IPS-NIHi7 (cell line): ENCODE data around the gene FOXO6.

ENCODE experiments used
- DNase-seq: peaks from one replicate; pipeline ENCODE4 v3.0.0; 2012; ENCODE audit warnings: mixed read lengths; ENCODE audit errors: extremely low spot score

Gene FOXO6

DNA sequence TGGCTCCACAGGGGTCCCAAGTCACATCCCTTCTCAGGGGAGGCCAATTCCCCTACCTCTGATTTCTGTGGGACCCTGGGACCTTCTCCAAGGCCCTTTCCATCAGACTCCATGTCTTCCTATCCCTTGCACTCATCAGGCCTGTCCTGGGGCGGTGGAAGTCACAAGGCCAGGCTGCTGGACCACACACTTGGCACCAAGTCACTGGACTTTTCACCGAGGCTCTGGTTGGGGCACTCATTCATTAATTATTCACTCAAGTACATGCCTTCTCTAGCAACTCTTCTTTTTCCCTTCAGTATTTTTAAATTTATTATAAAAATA, 11.2 kb upstream of the FOXO6 start:
- DNase-seq, result no peak

DNA sequence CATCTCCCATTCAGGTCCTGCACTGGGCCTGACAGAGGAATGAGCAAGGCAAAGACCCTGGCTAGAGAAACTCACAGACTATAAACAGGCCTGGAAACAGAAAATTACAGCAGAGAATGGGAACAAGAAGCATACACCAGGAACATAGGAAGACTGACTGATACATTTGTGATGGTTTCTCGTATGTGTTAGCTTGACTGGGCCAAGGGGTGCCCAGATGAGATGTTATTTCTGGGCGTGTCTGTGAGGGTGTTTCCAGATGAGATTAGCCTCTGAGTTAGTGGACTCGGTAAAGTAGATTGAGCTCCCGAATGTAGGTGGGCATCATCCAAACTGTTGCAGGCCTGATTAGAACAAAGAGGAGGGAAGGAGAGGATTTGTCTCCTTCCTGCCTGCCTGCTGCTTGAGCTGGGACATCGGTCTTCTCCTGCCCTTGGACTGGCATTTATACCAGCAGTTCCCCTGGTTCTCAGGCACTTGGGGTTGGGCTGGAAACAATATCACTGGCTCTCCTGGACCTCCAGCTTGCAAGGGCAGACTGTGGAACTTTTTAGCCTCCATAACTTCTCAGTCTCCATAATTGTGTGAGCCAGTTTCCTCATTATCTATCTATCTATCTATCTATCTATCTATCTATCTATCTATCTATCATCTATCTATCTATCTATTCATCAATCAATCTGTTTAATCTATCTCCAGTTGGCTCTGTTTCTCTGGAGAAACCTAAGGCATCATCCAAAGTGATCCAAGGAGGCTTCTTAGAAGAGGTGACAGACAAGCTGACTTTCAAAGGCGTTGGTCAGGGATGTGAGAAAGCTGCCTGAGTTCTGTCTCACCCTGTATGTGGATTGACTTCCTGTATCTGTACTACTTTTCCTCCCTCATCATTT, 9.7 kb upstream of the FOXO6 start:
- DNase-seq, result no peak

DNA sequence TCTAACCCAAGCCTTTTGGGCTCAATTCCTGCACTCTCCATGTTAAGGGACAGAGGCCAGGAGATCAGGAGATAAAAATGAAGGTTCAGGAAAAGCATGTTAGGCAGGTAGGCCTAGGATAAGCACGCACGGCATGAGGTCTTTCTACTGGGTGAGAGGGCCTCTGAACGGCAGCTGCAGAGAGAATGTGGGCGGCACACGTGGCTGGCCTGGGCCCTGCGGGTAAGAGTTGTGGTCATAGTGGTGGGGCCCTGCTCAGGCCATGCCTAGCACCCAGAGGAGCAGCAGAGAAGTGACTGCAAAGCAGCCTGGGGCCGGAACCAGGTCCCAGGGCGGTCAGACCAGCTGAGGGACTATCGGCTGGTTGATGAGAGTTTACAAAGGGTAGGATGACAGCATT, 7.5 kb upstream of the FOXO6 start:
- no peak for DNase-seq

DNA sequence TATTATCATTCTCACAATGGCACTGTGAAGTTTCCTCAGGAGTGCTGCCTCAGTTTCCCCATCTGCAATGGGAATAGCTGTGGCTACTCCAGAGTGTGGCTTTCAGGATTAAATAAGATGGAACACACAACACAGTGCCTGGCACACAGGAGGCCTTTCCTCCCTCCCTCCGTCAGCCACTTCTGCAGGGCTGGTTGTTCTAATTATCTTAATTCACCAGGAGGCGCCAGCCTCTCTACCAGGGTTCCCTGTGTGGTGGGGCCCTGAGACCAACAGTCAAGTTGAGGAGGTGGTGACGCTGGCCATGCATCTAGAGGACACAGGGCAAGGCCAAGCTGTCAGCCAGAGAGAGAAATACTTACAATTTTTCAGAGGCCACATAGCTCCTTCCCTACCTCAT, 6.3 kb upstream of the FOXO6 start:
- DNase-seq, result no peak

DNA sequence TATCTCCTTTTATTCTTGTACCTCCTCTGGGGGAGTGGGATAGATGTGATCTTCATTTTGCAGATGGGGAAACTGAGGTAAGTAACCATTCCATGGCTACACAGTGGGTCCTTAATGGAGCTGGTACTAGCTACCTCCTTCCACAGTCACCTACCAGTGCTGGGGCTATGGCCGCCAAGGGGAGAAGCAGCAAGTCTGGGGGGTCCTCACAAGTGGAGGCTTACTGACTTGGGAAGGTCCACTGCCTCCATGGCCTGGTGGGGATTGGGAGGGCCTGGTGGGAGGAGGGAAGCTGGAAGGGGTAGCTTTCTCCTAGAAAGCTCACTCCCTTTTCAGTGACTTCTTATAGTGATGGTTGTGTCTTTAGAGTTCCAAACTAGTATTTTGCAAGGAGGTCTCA, 5.9 kb upstream of the FOXO6 start:
- no peak for DNase-seq

DNA sequence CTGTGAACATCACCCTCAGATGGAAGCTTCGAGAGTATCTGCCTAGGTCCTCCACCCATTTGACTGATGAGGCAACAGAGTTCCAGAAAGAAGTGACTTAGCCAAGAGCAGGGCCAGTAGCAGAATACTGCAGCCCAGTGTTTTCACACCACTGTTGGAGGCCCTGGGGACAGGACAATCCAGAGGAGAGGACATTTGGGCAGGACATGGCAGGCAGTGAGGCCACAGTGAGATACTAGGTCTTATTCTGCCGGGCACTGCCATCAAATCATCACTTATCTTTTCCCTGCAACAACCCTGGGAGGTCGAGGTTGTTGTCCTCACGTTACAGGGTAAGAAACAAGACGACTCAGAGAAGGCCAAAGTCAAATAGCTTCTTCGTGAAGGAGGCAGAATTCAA, 5.5 kb upstream of the FOXO6 start:
- DNase-seq, result no peak

DNA sequence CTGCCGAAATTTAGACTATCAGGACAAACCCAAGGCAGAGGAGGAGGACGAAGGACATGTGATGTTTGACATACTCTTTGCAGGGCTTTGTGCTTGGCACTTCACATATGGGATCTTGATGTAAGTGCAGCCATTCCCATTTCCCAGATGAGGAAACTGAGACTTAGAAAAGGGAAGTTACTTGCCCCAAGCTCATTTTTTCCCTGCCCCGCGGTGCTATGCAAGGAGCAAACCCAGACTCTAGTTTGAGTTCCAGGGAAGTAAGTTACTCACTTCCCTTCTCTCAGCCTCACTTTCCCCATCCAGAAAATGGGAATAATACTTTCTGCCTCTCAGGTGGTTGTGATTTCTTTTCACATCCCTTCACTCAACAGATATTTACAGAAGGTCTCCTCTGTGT, 4.5 kb upstream of the FOXO6 start:
- no peak for DNase-seq

DNA sequence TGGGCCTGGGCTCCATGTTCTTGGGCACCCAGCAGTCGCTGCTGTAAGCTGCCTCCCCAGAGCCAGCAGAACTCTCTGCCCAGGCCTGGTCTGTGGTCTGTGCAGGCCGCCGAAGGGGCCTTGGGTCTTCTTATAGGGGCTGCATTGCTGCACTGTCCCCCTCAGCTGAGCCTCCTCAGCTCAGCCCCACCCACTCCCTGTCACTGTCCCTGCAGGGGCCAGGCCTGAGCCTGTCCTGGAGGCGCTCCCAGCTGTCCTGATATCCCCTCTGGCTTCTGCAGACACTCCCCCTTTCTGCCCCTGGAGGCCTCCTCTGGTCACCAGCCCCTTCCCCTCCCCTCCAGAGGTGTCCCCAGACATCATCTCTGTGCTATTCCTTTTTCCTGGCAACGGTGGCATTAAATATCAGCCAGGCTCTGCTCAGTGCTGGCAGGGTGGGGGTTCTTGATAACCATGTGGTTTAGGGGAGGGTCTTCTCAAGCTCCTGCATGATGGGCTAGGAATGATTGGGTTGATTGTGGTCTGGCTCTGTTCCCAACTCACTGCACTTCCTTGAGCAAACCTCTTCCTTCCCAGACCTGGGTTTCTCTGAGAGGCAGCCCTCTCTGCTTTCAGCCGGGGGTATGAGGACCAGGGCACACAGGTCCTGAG, 3.7 kb upstream of the FOXO6 start:
- DNase-seq, result no peak

DNA sequence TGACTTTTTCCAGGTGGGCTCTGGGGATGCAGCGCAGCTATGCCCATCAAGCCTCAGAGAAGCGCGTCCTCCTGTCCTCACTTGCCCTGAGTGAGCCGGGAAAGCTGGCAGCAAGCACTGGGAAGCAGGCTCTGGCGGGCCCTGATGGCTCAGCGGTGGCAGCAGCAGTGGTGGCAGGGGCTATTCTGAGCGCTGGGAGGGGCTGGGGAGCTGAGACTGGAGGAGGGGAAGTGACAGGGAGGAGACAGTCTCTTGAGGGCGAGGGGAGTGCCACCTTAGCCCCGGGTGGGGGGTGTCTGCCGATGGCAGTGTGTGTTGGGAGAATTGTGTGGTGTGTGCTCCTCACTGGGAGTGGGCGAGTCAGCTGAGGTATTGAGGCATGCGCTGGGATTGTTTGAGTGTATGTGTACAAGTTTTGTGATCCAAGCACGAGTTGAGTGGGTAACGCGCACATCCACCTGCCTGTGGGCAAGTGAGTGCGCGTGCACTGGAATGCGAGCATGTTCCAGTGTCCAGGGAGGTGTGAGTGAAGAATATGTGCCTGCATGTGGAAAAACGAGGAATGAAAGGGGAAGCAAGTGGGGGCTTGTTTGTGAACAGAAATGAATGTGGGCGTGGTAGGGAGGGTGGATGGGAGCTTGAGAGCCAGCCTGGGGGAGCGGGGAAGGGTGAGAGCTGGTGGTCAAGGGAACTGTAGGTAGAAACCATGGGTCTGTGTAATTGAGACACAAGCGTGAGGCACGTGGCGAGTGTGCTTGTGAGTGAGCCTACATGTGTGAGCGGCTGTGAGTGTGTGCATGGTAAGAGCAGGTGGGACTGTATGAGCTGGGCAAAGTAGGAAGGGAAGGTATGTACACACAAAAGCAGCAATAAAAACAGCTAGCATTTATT, 2.9 kb upstream of the FOXO6 start:
- no peak for DNase-seq

DNA sequence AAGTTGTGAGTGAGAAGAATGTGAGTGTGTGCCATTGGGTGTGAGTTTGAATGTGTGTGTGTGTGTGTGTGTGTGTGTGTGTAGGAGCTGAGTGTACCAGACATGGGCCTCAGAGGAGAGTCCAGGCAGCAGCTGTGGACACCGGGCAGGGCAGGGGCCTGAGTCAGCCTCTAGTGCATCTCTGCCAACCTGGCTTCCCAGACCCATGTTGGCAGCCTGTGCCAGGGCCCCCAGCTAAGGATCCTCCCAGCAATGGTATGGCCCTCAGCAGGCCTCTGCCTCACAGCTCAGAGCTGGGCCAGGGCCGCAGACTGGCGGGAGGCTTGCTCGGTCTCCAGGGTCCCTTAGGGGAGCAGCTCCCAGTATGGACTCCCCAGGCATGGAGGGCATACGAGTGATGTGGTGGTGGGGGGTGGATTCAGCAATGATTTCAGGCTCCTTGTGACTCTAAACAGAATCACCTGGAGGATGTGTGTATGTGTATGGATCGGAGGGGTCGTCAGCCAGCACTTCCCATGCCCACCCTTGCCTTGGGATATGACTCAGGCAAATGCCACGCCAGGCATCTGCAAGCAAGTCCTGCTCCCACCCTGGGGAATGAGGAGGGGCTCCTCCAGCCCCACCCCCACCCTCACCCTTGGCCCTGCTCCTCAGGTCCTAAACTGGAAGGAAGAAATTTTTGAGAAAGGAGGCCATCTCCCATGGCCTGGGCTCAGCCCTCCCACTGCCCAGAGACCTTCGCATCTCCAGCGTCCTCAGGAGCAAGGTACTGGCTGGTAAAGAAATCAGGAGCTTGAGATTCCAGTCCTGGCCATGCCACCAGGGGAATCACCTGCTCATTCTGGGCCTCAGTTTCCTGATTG, 1.8 kb upstream of the FOXO6 start:
- no peak for DNase-seq

DNA sequence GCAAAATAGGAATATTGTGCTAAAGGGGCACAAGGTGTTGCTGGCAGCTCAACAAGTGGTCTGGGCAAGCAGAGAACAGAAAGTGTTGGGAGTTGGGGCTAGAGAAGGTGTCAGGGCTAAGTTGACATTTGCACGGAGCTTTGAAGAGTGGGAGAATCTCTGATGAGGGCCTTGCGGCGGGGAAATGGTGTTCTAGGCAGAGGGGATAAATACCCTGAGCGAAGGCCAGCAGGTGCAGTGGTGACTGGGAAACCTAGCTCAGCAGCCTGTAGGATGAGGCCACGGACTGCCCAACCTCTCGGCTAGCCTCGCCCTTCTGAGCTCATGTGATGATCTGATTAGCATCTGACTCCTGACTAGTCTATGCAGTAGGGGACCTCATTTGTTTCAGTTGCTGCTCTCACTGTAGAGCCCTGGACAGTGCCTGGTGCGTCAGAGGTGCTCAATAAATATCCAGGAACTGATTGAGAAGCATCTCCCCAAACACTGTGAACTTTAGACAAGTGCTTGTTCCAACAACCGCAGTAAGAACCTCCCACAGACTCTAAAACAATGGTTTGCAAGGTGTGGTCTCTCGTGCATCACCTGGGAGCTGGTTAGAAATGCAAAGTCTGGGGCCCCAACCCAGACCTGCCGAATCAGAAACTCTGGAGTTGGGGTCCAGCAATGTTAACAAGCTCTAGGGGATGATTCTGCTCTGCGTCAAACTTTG, 1.0 kb upstream of the FOXO6 start:
- DNase-seq, result no peak

DNA sequence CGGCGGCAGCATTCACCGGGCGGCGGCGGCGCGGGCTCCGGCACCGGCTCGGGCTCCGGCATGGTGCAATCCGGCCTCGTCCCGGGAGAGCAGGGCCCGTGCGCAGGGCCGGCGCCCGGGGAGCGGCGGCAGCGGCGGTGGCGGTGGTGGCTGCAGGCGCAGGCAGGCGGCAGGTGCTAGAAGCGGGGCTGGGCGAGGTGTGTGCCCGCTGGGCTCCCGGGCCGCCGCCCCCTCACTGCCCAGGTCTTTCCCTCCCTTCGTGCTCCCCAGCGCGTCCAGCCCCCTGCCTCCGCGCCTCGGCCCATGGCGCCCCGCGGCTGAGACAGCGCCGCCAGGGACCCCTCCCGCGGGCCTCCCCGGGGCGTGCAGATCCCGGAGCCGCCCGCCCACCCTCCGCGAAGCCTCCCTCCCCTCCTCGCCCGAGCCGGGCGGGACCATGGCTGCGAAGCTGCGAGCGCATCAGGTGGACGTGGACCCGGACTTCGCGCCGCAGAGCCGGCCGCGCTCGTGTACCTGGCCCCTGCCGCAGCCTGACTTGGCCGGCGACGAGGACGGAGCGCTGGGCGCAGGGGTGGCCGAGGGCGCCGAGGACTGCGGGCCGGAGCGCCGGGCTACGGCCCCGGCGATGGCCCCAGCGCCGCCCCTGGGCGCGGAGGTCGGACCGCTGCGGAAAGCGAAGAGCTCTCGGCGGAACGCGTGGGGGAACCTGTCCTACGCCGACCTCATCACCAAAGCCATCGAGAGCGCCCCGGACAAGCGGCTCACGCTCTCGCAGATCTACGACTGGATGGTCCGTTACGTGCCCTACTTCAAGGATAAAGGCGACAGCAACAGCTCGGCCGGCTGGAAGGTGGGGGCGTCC, 492 bp downstream of the FOXO6 start:
- DNase-seq, result no peak

DNA sequence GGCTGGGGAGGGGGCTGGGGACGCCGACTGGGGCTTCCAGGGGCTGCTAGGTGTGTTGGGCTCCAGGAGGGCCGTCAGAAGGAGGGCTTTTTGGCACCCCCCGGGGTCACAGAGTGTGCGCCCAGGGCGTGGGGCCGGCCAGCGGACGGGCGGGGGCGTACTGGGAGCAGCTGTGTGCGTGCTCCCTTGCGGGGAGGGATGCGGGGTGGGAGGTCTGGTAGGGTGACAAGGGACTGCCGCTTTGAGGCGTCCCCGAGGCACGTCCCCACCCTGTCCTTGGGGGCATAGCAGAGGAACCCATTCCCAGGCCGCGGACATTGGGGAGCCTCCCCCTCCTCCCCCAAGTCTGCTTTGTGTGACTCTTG, 1.1 kb downstream of the FOXO6 start:
- DNase-seq, result no peak

DNA sequence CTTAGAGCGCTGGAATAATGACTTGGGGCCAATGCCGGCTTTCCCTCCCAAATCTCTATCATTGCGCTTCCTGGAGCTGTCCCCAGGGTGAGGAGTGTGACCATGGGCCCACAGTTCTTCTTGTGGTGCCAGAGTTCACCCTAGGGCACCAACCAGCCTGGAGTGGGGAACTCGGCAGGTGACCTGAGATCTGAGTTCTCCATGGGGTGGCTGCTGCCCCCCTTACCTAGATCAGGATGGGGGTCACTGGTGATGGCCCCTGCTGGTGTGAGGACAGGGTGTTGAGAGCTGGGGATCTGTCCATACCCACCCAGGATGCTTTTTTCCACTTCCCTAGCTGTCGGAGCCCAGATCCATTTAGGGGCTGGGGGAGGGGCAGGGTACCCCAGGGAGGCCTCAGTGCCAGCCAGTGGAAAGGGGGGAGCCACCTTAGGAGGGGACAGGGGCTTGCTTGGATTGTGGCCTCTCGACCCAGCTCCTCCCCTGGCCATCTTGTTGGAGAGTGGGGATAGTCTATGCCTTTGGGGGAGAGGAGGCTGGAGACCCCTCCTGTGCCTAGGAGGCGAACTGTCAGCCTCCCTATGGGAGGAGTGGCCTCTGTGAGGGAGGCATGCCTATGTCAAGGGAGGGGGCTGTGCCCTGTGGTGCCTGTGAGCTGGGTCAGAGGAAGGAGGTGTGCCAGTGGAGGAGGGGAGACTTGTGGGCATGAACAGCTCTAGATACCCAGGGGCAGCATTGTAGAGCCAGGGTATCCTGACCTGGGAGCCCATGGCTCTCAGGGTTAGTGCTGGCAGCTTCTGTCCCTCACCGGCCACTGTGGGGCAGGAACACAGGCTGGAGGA, 1.7 kb downstream of the FOXO6 start:
- DNase-seq, result no peak

DNA sequence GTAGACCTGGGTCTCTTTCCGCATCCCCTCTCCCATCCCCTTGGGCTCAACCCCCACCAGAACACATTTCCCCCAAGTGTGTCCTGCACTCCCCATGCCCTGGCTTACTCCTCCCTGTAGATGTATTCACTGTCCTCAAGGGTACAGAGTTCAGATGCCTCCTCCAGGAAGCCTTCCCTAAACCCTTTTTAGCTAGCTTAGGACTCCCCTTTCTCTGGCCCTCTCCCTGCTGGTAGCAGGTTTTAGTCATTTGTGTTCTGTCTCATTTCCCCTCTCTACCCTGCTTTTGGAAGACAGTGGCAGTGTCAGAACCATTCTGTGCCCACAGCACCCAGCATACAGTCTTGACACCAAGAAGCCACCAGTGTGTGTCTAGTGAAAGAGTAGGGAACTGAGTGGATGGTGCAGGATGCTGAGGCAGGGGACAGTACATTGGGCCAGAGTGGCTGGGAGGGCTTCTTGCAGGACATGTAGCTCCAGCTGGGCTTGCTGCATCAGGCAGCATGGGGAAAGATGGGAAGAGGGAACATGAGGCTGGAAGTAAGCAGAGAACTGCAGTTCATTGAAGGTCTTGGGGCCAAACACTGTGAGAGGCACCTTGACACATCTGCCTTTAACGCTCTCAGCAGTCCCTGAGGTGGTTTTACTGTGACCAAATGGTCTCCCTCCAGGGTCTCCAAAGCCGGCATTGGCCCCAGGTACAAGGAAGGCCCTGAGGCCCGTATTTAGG, 2.5 kb downstream of the FOXO6 start:
- no peak for DNase-seq

DNA sequence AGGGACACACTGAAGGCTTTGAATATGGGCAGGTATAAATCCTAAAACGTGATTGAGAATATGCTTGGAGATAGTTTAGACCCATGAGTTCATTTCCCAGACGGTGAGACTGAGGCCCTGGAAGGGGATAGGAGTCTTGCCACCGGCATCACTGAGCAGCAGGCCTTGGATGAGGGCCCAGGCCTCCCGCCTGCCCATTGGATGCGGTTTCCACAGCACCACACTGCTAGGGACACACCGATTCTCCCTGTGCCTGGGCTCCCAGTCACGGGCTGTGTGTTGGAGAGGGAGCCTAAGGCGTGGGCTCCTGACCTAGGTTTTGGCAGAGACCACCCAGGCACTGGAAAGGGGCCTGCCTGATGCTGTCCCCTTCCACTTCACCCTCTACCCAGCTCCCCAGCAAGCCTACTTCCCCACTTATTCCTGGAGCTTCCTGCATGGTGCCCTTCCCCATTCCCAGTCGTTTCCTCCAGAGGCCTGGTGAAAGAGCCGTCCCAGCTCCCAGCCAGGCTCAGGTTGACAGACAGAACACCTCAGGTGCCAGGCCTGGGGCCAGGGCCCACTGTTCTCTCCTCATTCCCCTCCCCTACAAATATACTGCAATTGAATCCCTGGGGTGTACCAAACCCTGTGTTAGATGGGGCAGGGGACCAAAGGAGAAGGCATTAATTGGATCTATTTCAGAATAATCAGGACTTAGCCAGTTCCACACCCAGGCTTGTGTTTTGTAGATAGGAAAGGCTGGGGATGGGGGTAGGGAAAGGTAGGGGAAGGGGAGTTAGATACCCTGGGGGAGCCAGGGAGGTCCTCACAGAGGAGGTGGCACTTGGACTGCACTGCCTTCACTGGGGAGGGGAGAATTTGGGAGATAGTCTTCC, 3.4 kb downstream of the FOXO6 start:
- DNase-seq, result no peak

DNA sequence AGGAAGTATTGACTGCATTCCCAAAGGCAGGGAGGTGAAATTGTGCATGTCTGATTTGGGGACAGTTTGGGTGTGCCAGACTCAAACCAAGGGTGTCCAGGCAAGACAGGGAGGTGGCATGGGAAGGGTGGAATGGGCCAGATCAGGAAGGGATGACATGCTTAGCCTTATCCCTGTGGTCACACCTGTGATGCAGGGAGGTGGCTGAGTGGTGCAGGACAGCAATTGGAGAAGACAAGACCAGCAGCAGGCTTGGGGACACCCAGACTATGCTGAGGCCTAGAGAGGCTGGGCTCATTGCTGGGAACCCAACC, 4.0 kb downstream of the FOXO6 start:
- DNase-seq, result no peak
